Tibial nerve (tissue), 4 donors: ENCODE data around the gene GPR42.

Experiments
- CTCF ChIP-seq, 5 experiments: fragments of 200-600 bp in 3 of 5; fragments of 450-650 bp in 2 of 5; sonication (generic) in 3 of 5; IDR thresholded peaks; one replicate each; pipeline ENCODE4 v1.5.1; 2016 to 2019; ENCODE audit warnings: antibody characterized with exemption in 5 of 5, mild to moderate bottlenecking in 3 of 5, moderate library complexity in 2 of 5
- EP300 ChIP-seq, 2 donors: sonication (generic); formaldehyde crosslinking; IDR thresholded peaks; one replicate each; pipeline ENCODE4 v1.6.1; 2017; ENCODE audit warnings: antibody characterized with exemption in 2 of 2, mild to moderate bottlenecking in 1 of 2

GRCh38 chr19:35328851-35329285 lies 42.0 kb upstream of the GPR42 start, which contains the start of gene CD22:
- TF ChIP-seq EP300 (IDR thresholded peaks at IDR 0.05) (no peak), CTCF (IDR thresholded peaks at IDR 0.05) (no peak)
